Lung (tissue), 12 donors: Measurements from ENCODE around the gene GPR61. TPM values are rescaled to one million over a fixed set of nuclear protein-coding genes. Genes with fewer than 3 reads are reported as not detected.

ENCODE experiments used
- ATAC-seq: fragments of 200-7000 bp; cut with Tn5 transposase; one replicate; pipeline ENCODE4 v1.9.1; 2020; ENCODE audit warnings: moderate number of reproducible peaks; ENCODE audit not compliant: insufficient read depth, low FRiP score
- DNase-seq, 3 donors: peaks; one replicate each; pipeline ENCODE4 v3.0.0-alpha.2; 2013 to 2017
- H3K27ac ChIP-seq, 2 donors: one replicate each; pipeline ENCODE4 v1.5.1; 2013; ENCODE audit warnings: mild to moderate bottlenecking in 2 of 2, moderate library complexity in 2 of 2, control low read depth in 1 of 2, inconsistent platforms in 1 of 2, low read depth in 1 of 2, low read length in 1 of 2
- H3K27me3 ChIP-seq, 3 donors: one replicate each; pipeline ENCODE4 v1.5.1; 2013; ENCODE audit warnings: low read length in 2 of 3; ENCODE audit not compliant: control insufficient read depth in 3 of 3, insufficient read depth in 3 of 3
- H3K36me3 ChIP-seq, 4 donors: one replicate each; pipeline ENCODE4 v1.5.1; 2013; ENCODE audit warnings: low read length in 4 of 4, mild to moderate bottlenecking in 1 of 4, moderate library complexity in 1 of 4; ENCODE audit not compliant: control insufficient read depth in 4 of 4, insufficient read depth in 4 of 4
- H3K4me1 ChIP-seq, 5 donors: one replicate each; pipeline ENCODE4 v1.5.1; 2013; ENCODE audit warnings: low read length in 5 of 5, mild to moderate bottlenecking in 2 of 5, moderate library complexity in 1 of 5; ENCODE audit not compliant: control insufficient read depth in 5 of 5, insufficient read depth in 5 of 5
- H3K4me3 ChIP-seq: one replicate; pipeline ENCODE4 v1.5.1; 2013; ENCODE audit warnings: mild to moderate bottlenecking, control low read depth, moderate library complexity
- H3K9ac ChIP-seq, 2 donors: one replicate each; pipeline ENCODE4 v1.5.1; 2013; ENCODE audit warnings: low read length in 2 of 2, control low read depth in 1 of 2; ENCODE audit not compliant: insufficient read depth in 1 of 2
- H3K9me3 ChIP-seq, 4 donors: one replicate each; pipeline ENCODE4 v1.5.1; 2013; ENCODE audit warnings: low read length in 3 of 4, mild to moderate bottlenecking in 1 of 4, moderate library complexity in 1 of 4; ENCODE audit not compliant: control insufficient read depth in 4 of 4, insufficient read depth in 3 of 4
- WGBS, 2 donors: extraction: QIAGEN DNeasy Blood & Tissue Kit; methylation state at CpG; one replicate each; pipeline ENCODE4 v1.1.7; 2013; 5-methylcytosine and 5-hydroxymethylcytosine counted together
- polyA plus RNA-seq, 2 donors: library from polyadenylated mRNA; stranded (reverse); fragments of 200-250 nt; gene quantifications; one replicate each; pipeline ENCODE4 v1.2.1, GENCODE V29; 2013
- total RNA-seq, 2 donors: library from RNA; depleted of rRNA in 1 of 2; stranded (reverse); fragments of >200 nt in 1 of 2; gene quantifications; one replicate each; pipeline ENCODE4 v1.2.1, GENCODE V29; 2014 to 2021
- TF ChIP-seq, protein P1 (sequence below): IDR thresholded peaks from 2 replicates; pipeline ENCODE4 v1.5.1; 2012; ENCODE audit warnings: mild to moderate bottlenecking; ENCODE audit errors: control extremely low read depth, extremely low read depth
- donor health status: control.
- donor health status: control.
- donor health status: Bipolar disorder and iron deficiency.
- donor health status: healthy.
- donor health status: DM: yes; HTN: yes; CAD: no.

The GPR61 gene
- total and polyA plus RNA-seq, 4 donors, result not detected

DNA sequence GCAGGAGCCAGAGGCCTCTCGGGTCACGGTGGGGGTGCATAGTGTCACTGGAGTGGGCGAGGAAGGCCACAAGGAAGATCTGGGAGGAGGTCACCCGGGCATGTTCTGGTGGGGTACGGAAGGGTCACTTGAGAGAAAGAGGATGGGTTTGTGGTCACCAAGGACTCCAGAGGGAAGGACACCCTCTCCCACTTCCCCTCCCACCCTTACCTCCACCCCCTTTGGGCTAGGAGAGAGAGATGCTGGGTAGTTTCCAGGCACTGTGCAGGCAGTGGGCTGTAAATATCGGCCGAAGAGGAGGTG lies 30.8 kb upstream of the GPR61 start:
- ATAC-seq, result no peak
- Histone ChIP-seq H3K4me3 (peak overlapping the region; percentile 85), H3K9me3 (no peaks in the 10 kb centered on the region), H3K27ac (no peak overlapping the region), H3K36me3 (peaks cover 0 to 4% (median 0%) of the 10 kb centered on the region in 4 donors), H3K4me1 (peaks cover 0 to 19% (median 10%) of the 10 kb centered on the region in 5 donors), H3K9ac (no peak overlapping the region), H3K27me3 (no peaks in the 10 kb centered on the region)
- TF ChIP-seq, protein P1, sequence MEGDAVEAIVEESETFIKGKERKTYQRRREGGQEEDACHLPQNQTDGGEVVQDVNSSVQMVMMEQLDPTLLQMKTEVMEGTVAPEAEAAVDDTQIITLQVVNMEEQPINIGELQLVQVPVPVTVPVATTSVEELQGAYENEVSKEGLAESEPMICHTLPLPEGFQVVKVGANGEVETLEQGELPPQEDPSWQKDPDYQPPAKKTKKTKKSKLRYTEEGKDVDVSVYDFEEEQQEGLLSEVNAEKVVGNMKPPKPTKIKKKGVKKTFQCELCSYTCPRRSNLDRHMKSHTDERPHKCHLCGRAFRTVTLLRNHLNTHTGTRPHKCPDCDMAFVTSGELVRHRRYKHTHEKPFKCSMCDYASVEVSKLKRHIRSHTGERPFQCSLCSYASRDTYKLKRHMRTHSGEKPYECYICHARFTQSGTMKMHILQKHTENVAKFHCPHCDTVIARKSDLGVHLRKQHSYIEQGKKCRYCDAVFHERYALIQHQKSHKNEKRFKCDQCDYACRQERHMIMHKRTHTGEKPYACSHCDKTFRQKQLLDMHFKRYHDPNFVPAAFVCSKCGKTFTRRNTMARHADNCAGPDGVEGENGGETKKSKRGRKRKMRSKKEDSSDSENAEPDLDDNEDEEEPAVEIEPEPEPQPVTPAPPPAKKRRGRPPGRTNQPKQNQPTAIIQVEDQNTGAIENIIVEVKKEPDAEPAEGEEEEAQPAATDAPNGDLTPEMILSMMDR, result no peak
- DNase-seq, result no peak
- WGBS, 2 donors, result 64 to 83% methylated on average over 7 of the region's 7 CpGs

DNA sequence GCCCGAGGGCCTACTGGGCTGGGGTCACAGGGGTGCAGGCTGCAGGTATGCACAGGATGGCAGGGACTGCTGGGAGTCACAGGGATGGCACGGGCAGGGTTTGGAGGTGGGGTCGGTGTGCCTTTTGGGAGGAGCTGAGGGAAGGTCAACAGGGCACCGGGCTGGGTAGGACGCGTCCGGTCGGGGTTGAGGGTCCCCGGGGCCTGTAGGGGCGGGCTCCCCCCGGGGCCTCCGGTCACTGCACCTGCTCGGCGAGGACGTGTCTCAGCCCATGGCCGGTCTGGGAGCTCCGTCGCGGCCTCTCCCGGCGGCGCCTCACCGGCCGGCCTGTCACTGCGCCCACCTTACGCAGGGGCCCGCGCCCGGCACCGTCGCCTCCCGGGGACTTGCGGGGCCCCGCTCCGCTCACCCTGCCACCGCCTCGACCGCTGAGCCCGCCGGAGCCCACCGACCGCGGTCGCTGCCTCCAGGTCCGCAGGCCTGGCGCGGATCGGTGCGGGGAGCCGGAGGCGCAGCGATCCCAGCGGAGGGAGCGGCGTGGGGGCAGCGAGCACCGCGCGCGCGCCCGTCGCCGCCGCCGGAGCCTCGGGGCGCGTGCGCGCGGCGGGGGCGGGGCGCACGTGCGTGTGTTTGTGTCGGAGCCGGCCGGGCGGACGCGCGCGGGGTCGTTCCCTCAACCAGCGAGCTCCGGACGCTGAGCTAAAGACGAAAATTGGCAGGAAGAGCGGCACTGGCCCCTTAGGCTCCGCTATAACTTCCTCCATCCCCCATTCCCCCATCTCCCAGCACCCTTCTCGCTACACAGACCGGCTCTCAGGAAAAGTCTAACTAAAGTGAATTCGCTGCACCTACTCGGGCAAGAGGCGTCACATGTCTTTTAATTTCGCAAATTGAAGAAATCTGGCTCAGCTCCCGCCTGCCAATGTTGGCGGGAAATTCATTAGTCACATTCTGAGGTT lies 30.2 kb upstream of the GPR61 start, which contains the start of gene AMIGO1:
Gene AMIGO1, minus strand, starts transcription at position 552 of the 959 bp plus-strand sequence. CDS start 815 bp downstream, outside the sequence.
- Histone ChIP-seq H3K27me3 (no peaks in the 10 kb centered on the region), H3K9me3 (no peaks in the 10 kb centered on the region), H3K4me1 (peaks cover 0 to 19% (median 10%) of the 10 kb centered on the region in 5 donors), H3K36me3 (peaks cover 0 to 4% (median 0%) of the 10 kb centered on the region in 4 donors), H3K27ac (peak within 1 kb of the TSS; percentile 28 to 43), H3K4me3 (peak within 1 kb of the TSS; percentile 85), H3K9ac (no peak within 1 kb of the TSS)
- WGBS, 2 donors, result 1 to 2% methylated on average over 54 to 100 of the region's 100 CpGs
- TF ChIP-seq, protein P1, result no peak
- ATAC-seq (peak; percentile 83), DNase-seq (peak; percentile 80 to 91 (median 81))

GRCh38 chr1:109513110-109513710 lies 26.5 kb upstream of the GPR61 start:
- Histone ChIP-seq H3K4me3 (no peak overlapping the region), H3K36me3 (no peaks in the 10 kb centered on the region), H3K27ac (no peak overlapping the region), H3K9me3 (no peaks in the 10 kb centered on the region), H3K9ac (no peak overlapping the region), H3K4me1 (peaks cover 0 to 15% (median 10%) of the 10 kb centered on the region in 5 donors), H3K27me3 (no peaks in the 10 kb centered on the region)
- 85 to 92% methylated on average over 2 of the region's 2 CpGs for WGBS, 2 donors
- ATAC-seq (no peak), DNase-seq (peak in 1 of 3 donors; percentile 58)
- TF ChIP-seq, protein P1, result no peak
